T-helper 2 cell (primary cell): ENCODE measurements around the gene FRYL.
"Not testable (repeated sequence)": the region's sequence is repeated elsewhere in the genome, so short reads cannot be mapped to it uniquely, and the experiment has no call there.

Source experiments
- DNase-seq, 5 experiments: peaks; one replicate each; pipeline versions ENCODE4 v3.0.0 to v3.0.0-alpha.2; 2012 to 2022

The FRYL gene

GRCh38 chr4:48785302-48785701 lies 5.2 kb upstream of the FRYL start:
- DNase-seq = no peak

- DNase-seq = no peak
These were observed 1.9 kb upstream of the FRYL start for GRCh38 chr4:48781968-48782367.

- DNase-seq = peak in 3 of 5 experiments; percentile 21 to 82 (median 29)
These were observed 761 bp upstream of the FRYL start for GRCh38 chr4:48780865-48781214.

- DNase-seq = peak; percentile 44 to 84 (median 65)
These were observed 733 bp downstream of the FRYL start for GRCh38 chr4:48779095-48779997.

- peak in 1 of 5 experiments; percentile 9 for DNase-seq
These were observed 1.5 kb downstream of the FRYL start for GRCh38 chr4:48778431-48779094.

GRCh38 chr4:48777739-48778138 lies 2.3 kb downstream of the FRYL start:
- DNase-seq = no peak

GRCh38 chr4:48774760-48775710 lies 5.0 kb downstream of the FRYL start:
- DNase-seq = no peak

- no peak for DNase-seq
These were observed 7.5 kb downstream of the FRYL start for GRCh38 chr4:48772556-48772955.

GRCh38 chr4:48767055-48767929 lies 12.8 kb downstream of the FRYL start:
- DNase-seq = no peak

- DNase-seq = no peak
These were observed 13.8 kb downstream of the FRYL start for GRCh38 chr4:48766131-48766792.

- no peak for DNase-seq
These were observed 17.7 kb downstream of the FRYL start for GRCh38 chr4:48762408-48762807.

GRCh38 chr4:48761286-48761685 lies 18.8 kb downstream of the FRYL start:
- no peak for DNase-seq

GRCh38 chr4:48758703-48759102 lies 21.4 kb downstream of the FRYL start:
- DNase-seq = not testable (repeated sequence)

- no peak for DNase-seq
These were observed 23.3 kb downstream of the FRYL start for GRCh38 chr4:48756689-48757220.

GRCh38 chr4:48755281-48755680 lies 24.8 kb downstream of the FRYL start:
- DNase-seq = no peak

- no peak for DNase-seq
These were observed 26.9 kb downstream of the FRYL start for GRCh38 chr4:48753159-48753558.

GRCh38 chr4:48752726-48753125 lies 27.4 kb downstream of the FRYL start:
- DNase-seq = no peak

- DNase-seq = no peak
These were observed 27.8 kb downstream of the FRYL start for GRCh38 chr4:48752246-48752645.

GRCh38 chr4:48748949-48749596 lies 31.0 kb downstream of the FRYL start:
- no peak for DNase-seq

- peak in 1 of 5 experiments; percentile 26 for DNase-seq
These were observed 33.3 kb downstream of the FRYL start for GRCh38 chr4:48746608-48747362.
